ENCODE results near the gene TLX1.
A peak's percentile ranks its signal among the peaks of the same experiment; 100 is the strongest.
"Not testable (repeated sequence)": the region's sequence is repeated elsewhere in the genome, so short reads cannot be mapped to it uniquely, and the experiment has no call there.

The TLX1 gene

GRCh38 chr10:101142533-101143344 is 11.6 kb downstream of the TLX1 start:
- TF ChIP-seq POLR2A (IDR thresholded peaks at IDR 0.05; ENCODE audit: low read depth, low read length) = no peak
- DNase-seq (ENCODE audit: insufficient read length, low spot score) (no peak), FAIRE-seq (no peak)

GRCh38 chr10:101143345-101143630 is 12.2 kb downstream of the TLX1 start:
- DNase-seq (ENCODE audit: insufficient read length, low spot score) = peak; percentile 40
- no peak for TF ChIP-seq POLR2A (IDR thresholded peaks at IDR 0.05; ENCODE audit: low read depth, low read length)
- FAIRE-seq = no peak

GRCh38 chr10:101144053-101144452 is 13.0 kb downstream of the TLX1 start:
- DNase-seq (ENCODE audit: insufficient read length, low spot score) (no peak), FAIRE-seq (no peak)
- TF ChIP-seq POLR2A (IDR thresholded peaks at IDR 0.05; ENCODE audit: low read depth, low read length) = no peak

GRCh38 chr10:101145145-101145544 is 14.0 kb downstream of the TLX1 start:
- FAIRE-seq = no peak
- no peak for TF ChIP-seq POLR2A (IDR thresholded peaks at IDR 0.05; ENCODE audit: low read depth, low read length)

GRCh38 chr10:101145750-101146391 is 14.8 kb downstream of the TLX1 start:
- no peak for DNase-seq (ENCODE audit: insufficient read length, low spot score)
- no peak for TF ChIP-seq POLR2A (IDR thresholded peaks at IDR 0.05; ENCODE audit: low read depth, low read length)
- FAIRE-seq = no peak

More at GRCh38 chr10:101145145-101145544, 14.0 kb downstream of the TLX1 start:
- no peak for DNase-seq (ENCODE audit: insufficient read length, low spot score)

GRCh38 chr10:101146392-101147251 is 15.5 kb downstream of the TLX1 start:
- no peak for TF ChIP-seq POLR2A (IDR thresholded peaks at IDR 0.05; ENCODE audit: low read depth, low read length)
- DNase-seq (ENCODE audit: insufficient read length, low spot score) (no peak), FAIRE-seq (no peak)

- FAIRE-seq = no peak
- no peak for TF ChIP-seq POLR2A (IDR thresholded peaks at IDR 0.05; ENCODE audit: low read depth, low read length)
These were observed 20.3 kb downstream of the TLX1 start for GRCh38 chr10:101151395-101151794.

GRCh38 chr10:101152316-101152715 is 21.2 kb downstream of the TLX1 start:
- DNase-seq (ENCODE audit: insufficient read length, low spot score) (no peak), FAIRE-seq (no peak)
- no peak for TF ChIP-seq POLR2A (IDR thresholded peaks at IDR 0.05; ENCODE audit: low read depth, low read length)

More at GRCh38 chr10:101151395-101151794, 20.3 kb downstream of the TLX1 start:
- DNase-seq (ENCODE audit: insufficient read length, low spot score) = no peak

- not testable (repeated sequence) for FAIRE-seq; DNase-seq (ENCODE audit: insufficient read length, low spot score)
These were observed 23.4 kb downstream of the TLX1 start for GRCh38 chr10:101154506-101154905.

GRCh38 chr10:101155896-101156295 is 24.8 kb downstream of the TLX1 start:
- DNase-seq (ENCODE audit: insufficient read length, low spot score) (no peak), FAIRE-seq (no peak)

GRCh38 chr10:101157756-101158458 is 26.8 kb downstream of the TLX1 start:
- FAIRE-seq = no peak
- no peak for DNase-seq (ENCODE audit: insufficient read length, low spot score)
- TF ChIP-seq POLR2A (IDR thresholded peaks at IDR 0.05; ENCODE audit: low read depth, low read length) = no peak

More at GRCh38 chr10:101155896-101156295, 24.8 kb downstream of the TLX1 start:
- no peak for TF ChIP-seq POLR2A (IDR thresholded peaks at IDR 0.05; ENCODE audit: low read depth, low read length)

- no peak for FAIRE-seq
- DNase-seq (ENCODE audit: insufficient read length, low spot score) = no peak
- TF ChIP-seq POLR2A (IDR thresholded peaks at IDR 0.05; ENCODE audit: low read depth, low read length) = no peak
These were observed 27.5 kb downstream of the TLX1 start for GRCh38 chr10:101158459-101159058.
